ENCODE data around the gene SLC7A10.
A peak's percentile ranks its signal among the peaks of the same experiment; 100 is the strongest.

SLC7A10 gene

DNA sequence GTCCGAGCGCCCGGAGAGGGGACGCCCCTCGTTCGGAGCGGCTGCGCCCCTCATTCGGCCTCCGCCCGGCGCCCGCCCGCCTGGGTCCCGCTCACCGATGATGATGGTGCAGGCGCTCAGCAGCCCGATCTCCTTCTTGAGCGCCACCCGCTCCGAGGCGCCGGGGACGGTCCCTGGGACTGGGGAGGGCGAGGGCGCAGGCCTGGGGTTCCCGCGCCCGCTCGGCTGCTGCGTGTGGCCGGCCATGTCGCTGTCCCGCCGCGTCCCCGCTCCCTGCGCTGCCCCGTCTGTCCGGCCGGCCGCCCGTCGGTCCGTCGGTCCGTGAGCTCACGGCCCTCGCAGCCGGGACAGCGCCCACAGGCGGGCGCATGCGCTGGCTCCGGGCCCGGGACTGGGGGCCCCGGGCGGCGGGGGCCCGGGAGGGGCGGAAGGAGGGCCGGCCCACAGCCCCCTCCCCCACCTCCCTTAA, at the start of gene SLC7A10:
TSS of gene SLC7A10 (minus strand) at position 393 of the 469 bp plus-strand sequence. CDS start at position 246, 147 bp downstream.
- DNase-seq (ENCODE audit: low read depth), result no peak

DNA sequence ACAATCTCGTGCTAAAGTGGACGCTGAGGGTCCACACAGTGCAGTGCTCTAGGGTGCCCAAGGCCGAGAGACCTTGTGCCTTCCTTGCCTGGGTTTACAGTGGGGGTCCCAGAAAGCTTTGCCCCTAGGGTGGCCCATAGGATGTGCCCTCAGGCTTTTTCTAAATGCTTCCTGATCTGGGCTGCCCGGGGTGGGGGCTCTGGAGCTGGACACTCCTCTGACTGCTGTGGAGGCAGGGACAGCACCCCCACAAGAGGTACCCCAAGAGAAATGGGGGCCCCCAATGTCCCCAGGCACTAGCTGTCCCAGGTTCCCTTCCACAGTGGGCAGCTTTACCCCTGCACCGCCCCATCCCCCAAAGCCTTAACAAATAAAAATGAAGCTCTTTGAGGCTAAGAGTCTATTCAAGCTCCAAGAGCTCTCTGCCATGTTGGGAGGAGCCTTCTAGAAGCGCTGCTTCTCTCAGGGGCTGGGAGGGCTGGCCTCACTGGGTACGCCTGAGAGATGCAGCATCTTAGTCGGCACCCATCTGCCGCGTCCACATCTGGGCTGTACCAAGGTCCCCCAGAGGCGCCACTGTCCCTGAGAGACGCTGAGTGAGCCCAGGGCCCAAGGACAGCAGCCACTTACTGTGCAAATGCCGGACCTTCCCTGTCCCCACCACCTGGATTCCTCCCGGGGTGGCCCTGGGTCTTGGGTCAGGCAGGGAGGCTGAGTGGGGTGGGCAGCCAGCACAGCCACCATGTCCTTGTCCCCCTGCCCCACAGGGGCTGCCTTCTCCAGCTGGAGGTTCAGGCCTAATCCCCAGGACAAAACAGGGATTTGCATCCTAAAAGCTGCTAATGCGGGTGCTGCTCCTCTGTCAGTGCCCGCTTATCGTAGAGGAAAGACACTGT, 49.3 kb upstream of the SLC7A10 start:
- no peak for DNase-seq (ENCODE audit: low read depth)

DNA sequence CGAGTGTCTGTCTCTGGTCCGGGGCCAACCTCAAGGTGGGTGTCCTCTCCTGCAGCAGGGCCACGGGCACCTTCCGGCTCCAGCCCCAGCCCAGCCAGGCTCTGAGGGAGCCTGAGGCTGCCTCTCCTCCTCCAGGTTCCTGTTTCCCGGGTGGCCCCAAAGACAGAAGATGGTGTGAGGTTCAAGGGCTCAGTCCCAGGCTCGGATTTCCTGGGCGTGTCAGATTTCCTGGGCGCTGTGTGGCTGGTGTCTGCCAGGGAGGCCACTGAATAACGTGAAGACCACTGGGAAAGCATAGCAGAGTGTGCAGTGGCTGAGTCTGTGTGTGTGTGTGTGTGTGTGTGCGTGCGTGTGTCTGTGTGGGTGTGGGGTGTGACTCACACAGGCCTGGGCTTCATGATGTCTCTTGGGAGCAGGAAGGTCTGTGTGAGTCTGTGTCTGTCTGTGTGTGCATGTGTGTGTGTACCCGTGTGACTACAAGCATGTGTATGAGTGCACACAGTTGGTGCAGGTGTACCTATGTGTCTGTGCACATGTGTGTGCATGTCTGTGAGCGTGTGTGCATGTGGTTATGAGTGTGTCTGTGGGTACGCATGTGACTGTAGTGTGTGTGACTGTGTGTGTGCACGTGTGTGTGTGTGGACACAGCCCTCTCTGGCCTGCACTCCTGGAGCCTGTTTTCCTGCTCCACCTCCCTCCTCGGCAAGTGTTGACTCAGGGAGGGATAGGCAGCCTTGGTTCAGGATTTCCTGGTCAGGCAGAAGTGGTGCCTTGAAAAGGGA, 48.4 kb upstream of the SLC7A10 start:
- DNase-seq (ENCODE audit: low read depth), result peak; percentile 64

DNA sequence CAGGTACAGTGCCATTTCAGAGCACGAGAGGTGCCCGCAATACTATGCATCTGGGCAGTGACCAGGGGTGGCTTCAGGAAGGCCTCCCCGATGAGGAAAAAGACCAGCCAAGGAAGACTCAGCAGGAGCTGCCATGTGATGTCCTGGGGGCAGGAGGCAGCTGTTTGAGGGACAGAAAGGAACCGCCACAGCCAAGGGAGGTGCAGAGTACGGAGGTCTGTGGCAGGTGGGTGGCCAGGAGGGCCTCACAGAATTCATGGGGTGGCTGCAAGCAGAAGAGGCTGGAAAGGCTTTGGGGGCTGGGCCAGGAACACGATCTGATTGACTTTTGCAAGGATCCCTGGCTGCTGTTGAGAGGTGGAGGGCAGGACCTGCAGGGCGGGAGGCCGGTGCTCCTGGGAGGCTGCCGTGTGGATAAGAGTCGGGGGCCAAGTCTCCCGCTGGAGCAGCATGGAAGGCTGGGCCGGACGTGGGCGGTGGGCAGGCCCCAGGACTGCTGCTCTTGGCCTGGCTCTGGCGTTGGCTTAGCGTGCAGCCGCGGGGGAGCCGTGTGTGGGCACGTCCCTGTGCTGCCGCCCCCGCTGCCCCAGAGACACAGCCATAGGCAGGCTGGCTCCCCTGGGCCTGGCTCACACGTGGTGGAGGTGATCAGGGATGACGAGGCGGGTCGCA, 47.6 kb upstream of the SLC7A10 start:
- no peak for DNase-seq (ENCODE audit: low read depth)

DNA sequence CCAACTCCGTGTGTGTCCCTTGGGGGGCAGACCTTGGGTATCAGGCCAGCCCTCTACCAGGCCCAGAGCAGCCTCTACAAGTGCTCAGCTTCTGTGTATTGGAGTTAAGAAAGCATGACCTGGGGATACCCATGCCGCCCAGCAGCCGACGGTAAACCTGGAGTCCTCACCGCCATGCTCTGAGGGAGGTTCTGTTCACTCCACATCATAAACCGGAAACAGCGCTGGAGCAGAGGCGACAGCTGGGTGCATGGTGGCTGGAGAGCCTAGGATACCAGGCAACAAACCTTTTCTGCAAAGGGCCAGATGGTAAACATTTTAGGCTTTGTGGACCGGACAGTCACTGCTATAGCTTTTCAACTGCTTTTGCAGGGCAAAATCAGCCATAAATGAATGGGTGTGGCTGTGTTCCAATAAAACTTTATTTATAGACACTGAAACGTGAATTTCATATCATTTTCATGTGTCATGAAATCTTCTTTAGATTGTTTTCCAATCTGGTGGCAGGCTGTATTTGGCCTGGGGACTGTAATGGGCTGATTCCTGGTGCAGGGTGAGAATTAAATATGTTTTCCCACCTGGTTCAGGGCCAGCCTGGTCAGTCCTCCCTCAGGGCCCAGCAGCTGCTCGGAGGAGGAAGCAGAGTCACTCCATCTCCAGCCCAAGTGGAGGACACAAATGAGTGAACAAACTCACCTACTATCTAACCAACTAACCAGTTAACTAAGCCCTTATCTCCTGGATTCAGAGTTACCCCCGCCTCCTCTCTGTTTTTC, 45.8 kb upstream of the SLC7A10 start:
- DNase-seq (ENCODE audit: low read depth), result no peak

DNA sequence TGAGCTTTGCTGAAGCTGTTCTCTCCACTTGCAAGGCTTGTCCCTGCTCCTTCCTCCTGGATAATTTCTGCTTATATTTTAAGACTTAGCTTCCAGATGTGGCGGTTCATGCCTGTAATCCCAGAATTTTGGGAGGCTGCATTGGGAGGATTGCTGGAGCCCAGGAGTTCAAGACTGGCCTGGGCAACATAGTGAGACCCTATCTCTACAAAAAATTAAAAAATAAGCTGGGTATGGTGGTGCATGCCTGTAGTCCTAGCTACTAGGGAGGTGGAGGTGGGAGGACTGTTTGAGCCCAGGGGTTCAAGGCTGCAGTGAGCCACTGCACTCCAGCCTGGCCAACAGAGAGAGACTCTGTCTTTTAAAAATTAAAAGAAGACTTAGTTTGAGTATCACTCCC, 45.1 kb upstream of the SLC7A10 start:
- DNase-seq (ENCODE audit: low read depth), result no peak

DNA sequence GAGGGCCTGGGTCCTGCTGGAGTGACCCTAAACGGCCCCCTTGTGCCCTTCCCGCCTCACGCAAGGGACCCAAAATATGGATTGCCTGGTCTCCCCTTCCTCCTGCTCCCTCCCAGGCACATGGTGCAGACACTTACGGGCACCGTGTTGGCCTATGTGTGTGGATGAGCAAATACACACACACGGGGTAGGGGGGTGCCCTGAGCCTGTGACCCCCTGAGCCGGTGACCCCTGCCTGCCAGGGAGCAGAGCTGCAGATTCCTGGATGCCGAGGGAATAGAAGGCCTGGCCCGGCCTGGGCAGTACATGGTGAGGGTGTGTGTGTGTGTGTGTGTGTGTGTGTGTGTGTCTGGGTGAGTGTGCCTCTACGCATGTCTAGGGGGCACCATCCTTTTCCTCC, 43.4 kb upstream of the SLC7A10 start:
- DNase-seq (ENCODE audit: low read depth), result no peak

DNA sequence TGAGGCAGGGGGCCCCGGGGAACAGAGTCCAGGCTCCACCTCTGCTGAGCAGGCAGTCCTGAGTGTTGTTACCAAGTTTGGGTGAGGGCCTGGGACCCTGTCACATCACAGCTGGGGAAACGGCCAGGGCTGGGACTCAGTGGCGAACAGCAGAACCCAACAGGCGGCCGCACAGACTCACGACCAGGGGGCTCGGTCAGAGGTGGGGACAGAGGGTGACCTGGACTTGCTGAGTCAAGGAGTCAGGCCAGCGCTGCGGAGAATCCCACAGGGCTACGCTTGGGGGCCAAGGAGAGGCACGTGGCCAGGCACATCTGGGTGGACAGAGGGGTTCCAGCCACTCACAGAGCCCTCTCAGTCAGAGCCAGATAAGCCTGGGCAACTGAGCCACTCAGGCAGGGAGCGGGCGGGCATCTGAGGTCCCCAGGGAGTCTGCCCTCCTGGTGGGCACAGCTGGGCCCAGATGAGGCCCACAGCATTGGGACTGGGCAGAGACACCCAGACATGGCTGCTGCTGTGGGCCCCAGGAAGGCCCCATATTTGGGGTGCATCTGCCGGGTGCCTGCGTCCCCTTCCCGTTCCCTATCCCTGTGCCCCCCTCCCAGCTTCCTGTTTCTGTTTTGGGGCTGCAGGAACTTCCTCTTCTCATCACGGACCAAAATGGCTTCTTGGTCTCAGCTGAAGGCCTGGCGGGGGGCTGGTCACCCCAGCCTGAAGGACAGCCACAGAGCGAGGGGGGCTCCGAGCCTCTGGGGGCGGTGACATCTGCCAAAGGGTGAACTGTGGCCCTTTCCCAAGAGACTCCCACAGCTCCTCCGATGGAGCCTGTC, 42.7 kb upstream of the SLC7A10 start:
- DNase-seq (ENCODE audit: low read depth), result no peak

DNA sequence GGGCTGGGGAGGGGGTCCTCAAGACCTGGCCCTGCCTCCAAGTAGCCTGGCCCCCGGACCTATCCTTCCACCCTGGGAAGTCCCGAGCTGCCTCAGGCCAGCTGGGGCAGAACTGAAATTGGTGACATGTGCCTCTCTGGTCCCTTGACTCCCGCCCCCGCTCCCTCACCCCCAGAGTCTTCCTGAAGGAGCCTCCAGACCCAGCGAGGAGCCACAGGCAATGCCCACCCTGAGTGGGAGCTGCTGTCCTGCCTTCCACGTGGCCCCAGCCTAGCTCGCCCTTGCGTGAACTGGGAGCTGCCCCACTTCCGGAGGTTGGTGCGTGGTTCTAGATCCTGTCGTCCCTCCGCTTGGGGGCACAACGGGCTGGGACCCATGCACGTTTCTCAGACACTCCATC, 42.1 kb upstream of the SLC7A10 start:
- DNase-seq (ENCODE audit: low read depth), result no peak

DNA sequence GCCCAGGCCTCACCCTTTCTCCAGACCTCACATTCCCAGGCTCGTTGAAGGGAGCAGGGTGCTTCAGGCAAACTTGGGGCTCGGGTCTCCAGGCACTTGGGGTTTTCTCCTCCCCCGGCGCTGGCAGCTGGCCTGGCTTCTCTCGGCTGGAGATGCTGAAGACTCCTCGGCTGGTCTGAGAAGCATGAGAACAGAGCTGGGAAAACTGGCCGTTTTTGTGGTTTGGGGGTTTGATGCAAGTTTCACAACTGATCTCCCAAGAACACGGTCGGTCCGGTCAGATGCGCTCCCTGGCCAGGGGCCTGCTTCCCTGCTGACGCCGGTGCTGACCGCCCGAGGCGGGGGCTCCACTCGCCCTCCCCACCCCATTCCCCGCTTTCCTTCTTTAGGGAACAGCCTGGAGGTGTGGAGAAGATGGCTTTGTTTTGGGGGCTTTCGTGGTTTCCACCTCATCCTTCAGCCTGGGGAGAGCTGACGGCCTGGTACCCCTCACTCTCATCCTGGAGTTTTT, 41.4 kb upstream of the SLC7A10 start:
- no peak for DNase-seq (ENCODE audit: low read depth)

DNA sequence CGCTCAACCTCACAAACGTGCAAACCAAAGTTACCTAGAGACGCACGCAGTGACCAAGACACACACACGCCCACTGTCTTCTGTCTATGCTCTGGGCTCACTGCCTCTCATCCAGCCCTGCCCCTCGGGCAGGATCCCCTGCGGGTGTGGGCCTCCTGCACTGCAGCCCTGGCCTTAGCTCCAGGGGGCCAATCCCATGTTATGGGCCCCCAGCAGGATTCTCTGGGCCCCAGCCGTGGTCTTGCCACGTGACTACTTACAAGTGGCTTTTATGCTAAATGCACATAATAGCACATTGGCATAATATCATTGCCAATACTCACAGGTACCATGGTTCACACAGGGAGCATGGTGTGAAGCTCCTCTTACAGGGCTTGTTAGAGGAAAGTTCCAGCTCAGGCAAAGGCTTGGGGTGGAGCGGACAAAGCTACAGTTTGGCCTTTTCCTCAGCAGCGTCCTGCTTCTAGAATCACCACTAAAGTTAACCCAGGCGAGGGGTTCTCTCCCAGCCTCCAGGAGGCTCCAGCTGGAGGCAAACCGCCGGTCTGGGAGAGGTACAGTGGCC, 39.3 kb upstream of the SLC7A10 start:
- DNase-seq (ENCODE audit: low read depth), result no peak

DNA sequence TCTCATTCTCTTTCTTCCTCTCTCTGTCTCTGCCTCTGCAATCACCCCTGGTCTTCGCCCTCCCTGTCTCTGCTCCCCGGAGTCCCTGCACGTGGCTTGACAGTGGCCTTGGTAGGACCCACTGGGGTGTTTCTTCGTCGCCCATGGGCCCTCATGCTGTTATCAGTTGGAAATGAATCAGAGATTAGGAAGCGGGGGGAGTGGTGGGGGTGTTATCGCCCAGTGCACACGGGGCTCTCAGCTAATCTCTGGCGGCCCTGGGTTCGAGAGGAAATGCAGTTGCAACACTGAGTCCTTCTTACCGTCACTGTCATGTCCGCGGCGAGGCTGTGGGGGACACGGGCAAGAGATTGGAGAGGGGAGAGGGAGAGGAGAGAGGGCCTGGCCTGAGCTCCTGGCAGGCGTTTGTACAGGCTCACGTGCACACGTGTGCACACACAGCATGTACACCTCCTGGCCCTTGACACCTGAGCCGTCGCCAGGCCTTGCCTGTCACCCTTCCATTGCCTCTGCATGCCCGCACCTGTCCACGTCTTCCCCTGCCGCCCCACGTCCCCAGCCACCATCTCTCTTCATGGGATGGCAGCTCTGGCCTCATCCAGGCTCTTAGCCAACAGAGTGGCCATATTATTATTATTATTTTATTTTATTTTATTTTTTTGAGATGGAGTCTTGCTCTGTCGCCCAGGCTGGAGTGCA, 37.8 kb upstream of the SLC7A10 start:
- no peak for DNase-seq (ENCODE audit: low read depth)

DNA sequence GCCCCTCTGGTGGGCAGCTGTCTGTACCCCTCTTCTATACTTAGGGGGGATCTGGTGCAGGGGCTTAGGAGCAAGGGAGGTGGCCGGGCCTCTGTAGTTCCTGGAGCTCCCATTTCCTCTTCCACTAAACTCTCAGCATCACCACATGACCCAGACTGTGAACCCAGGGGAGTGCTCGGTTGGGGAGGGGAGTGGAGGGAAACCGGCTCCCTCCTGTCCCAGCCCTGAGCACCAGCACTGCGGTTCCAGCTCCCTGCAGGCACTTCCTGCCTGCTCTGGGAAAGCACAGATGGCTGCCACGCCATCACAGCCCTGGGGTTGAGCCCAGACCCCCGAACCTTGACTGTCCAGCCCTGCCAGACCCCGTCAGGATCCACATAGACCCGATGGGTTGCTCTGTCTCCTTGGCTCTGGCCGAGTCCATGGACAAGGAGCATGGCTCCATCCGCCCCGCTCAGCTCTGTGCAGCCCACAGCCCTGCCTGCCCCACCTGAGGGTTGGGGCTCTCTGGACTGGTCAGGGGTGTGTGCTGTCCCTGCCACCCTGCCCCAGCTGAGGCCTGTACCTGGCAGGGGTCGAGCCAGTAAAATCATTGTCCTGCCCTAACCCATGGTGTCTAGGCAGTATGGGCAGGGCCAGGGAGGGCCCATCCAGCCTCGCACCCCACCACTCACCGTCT, 36.0 kb upstream of the SLC7A10 start:
- no peak for DNase-seq (ENCODE audit: low read depth)

DNA sequence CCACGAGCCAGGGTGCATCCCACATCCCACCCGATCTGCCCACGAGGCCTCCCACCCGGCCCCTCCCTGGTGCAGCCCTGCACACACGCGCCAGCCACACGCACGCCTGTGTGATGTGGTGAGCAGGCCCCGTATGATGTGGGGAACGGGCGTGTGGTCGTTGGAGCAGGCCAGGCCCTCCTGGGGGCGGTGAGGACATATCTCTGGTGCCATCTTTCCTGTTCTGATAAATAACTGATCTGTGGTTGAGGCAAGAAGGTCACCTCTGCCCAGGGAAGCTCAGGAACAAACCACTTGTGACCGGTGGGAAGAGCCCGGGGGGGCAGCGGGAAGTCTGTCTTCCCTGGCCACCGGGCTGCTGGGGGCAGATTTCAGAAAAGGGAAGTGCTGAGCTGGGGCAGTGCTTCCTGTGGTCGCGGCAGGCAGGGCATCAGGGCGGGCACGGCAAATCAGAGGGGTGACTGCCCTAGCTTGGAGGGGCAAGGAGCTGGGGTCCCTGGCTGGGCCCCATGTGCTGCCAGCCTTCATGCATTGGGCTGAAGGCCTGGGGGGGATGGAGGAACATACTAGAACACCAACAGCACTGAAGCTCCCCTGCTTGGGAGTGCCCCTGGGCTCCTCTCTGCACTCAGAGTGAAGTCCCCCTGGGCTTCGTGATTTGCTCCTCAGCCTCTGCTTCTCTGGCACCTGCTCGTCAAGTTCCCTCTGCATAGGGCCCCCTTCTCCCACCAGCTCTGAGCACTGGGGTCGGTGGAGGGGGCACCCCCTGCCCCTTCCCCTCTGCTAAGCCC, 35.2 kb upstream of the SLC7A10 start:
- no peak for DNase-seq (ENCODE audit: low read depth)

DNA sequence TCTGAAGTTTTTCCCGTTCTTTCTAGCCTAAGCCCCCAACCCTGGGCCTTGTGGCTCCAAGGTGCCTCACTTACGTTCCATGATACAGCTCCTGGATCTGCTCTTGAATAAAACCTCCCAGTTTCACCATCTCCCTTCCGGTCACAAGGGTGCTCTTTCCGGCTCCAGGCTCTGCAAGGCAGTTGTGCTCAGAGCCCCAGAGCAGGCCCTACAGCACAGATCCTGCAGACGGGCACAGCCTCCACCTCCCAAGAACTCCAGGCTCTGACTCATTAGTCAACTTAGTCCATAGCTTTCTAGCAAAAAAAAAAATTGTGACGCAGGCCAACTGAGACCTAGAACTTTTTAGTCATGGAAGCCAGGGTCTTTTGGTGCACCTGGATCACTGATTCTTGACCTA, 33.9 kb upstream of the SLC7A10 start:
- peak; percentile 7 for DNase-seq (ENCODE audit: low read depth)

DNA sequence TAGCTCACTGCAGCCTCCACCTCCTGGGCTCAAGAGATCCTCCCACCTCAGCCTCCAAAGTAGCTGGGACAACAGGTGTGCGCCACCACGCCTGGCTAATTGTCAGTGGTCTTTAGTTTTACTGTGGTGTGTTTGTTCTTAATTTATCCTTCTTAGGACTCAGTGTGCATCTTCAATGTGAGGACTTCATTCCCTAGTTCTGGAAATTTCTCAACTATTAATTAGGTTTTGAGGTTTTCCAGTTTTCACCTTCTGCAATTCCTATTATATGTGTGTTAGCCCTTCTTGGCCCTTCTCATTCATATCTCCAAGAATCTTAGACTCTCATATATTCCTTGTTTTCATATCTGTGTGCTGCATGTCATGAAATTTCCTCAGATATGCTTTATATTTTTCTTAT, 32.2 kb upstream of the SLC7A10 start:
- no peak for DNase-seq (ENCODE audit: low read depth)

DNA sequence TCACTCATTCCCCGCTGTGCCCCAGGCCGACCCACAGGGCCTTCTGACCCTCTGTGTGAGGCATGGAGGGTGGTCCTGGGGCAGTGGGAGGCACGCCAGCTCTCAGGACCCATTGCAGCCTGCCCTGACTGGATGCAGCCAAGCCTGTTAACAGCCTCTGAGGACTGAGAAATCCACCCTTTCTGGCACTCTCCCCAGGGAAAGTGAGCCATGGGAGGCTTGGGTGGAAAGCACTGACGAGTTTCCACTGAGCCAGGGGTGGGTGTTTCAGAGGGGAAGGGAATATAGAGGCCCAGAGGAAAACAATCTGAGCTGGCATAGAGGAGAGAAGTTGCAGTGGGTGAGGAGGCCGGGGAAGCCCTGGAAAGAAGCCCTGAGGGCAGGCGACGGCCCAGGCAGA, 30.6 kb upstream of the SLC7A10 start:
- no peak for DNase-seq (ENCODE audit: low read depth)

DNA sequence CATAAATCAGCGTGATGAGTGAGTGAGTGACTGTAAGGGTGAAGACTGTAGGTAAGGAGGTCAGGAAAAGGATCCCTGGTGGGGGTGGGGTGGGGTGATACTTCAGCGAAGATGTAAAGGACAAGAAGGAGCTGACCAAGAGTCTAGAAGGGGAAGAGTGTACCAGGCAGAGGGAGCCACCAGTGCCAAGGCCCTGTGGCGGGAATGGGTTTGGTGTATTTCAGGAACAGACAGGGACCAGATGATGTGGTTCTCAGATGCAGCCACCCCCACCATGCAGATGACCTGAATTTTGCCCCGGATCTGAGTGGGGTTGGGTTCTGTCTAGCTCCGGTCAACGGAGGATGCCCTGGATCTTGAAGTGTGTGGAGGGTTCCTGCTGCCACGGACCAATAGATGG, 30.1 kb upstream of the SLC7A10 start:
- DNase-seq (ENCODE audit: low read depth), result no peak

All from ELR (cell line).